NB4 (cell line): ENCODE results near the gene SPAG5.

Source experiments
- MYC ChIP-seq: IDR thresholded peaks from 2 replicates; pipeline ENCODE4 v1.6.1; 2011; ENCODE audit warnings: low read depth, low read length
- POLR2A ChIP-seq: IDR thresholded peaks from 2 replicates; pipeline ENCODE4 v1.6.1; 2011; ENCODE audit warnings: mild to moderate bottlenecking; ENCODE audit not compliant: insufficient read length; ENCODE audit errors: extremely low read depth

DNA sequence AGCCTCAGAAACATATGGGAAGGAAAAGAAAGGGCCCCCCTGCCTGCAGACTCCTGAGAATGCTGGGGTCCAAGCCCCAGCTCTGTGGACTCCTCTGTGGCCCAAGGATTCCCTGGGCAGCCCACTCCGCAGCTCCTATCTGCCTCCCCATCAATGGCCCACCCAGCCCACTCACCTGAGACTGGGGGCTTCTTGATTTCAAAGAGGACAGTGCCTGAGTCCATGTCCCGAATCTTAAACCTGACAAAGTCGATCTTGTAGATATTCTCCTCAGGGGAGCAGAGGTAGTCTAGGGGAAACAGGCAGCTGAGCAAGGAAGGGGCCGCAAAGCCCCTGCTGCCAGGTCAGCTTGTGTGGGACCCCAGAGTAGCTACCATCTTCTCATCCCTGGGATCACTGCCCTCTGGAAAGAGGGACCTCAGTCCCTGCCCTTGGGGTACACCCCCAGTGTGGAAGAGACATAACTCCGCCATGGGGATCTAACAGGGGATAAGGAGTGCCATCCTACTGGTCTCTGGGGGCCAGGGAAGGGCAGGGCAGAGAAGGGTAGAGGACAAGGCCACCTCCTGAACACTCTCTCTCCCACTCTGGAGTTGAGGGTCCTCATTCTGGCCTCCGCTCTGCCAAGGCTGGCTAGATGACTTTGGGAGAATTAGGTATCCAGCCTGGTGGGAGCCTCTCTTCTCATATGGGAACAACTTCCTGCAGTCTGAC, 50.3 kb downstream of the SPAG5 start:
- TF ChIP-seq POLR2A, result no peak
- TF ChIP-seq MYC, result no peak
